ENCODE measurements around the gene DIRAS1.
"Not testable (repeated sequence)": the region's sequence is repeated elsewhere in the genome, so short reads cannot be mapped to it uniquely, and the experiment has no call there.

DIRAS1 gene

DNA sequence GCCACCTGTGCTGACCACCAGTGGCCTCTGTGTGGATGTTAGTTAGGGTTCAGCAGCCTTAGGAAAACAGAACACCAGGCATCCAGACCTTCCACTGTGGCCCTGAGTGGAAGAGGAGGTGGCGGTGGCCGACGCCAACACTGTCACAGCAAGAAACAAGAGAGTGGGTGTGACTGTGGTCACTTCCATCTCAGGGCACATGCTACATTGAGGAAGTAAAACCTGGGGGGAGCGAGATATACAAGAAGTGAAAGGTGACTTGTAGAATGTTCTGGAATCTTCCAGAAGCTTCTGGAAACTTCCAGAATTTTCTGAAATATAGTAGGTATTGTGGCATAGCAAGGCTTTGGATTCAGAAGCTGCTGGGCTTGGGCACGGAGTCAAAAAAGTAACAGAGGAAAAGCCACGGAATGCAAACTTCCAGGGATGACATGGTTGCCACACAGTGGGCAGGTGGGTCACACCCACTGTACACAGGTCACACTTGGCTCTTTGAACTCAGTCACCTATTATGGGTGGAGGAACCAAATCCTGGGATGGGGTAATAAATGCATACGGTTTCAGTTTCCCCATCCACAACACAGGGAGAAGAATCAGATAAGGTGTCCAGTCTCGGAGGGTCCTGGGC, 43.0 kb downstream of the DIRAS1 start:
- no peak for DNase-seq (ENCODE audit: low read depth in 2 of 2)

DNA sequence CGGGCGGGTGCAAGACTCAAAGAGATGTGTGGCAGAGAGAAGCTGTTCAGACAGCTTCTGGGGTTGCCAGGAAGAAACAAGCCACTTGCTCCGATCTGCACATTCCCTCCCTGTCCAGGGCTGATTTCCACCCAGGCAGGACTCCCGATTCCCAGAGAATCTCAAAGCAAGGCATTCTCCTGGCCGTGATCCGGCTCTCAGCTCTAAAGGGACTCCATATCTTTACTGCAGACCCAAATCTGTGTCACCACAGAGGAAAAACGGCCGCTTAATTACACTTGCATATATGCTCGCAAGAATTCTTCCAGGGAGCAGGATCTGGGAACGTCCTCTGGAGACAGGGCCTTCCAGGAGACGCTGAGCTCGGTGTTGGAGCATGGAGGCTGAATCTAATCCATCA, 44.3 kb downstream of the DIRAS1 start:
- no peak for DNase-seq (ENCODE audit: low read depth in 2 of 2)

DNA sequence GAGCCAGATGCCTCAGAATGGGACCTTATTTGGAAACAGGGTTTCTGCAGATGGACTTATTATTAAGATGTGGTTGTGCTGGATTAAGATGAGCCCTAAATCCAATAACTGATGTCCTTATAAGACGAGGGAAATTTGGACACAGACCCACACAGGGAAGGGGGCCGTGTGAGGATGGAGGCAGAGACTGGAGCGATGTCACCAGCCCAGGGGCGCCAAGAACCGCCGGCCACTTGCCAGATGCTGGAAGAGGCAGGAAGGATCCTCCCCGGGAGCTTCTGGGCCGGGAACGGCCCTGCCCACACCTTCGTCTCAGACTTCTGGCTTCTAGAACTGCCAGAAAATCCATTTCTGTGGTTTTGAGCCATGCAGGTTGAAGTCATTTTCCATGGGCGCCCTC, 45.3 kb downstream of the DIRAS1 start:
- DNase-seq (ENCODE audit: low read depth in 2 of 2), result no peak

DNA sequence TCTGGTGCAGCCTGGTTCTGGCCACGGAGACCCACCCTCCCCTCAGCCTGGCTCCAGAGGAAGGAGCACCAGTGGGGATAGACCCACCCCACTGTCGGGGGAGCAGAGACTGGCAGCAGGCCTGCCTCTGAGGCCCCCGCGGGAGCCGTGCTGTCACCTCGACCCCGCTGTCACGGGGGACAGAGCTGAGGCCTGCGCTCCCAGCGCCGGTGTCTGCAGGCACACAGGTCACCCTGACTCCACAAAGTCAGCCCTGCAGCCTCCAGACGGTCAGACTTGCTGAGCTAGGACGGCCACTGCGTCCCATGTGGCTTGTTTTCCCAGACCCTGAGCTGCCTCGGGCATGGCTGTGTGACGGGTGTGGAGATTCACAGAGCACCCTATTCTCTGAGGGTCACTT, 51.0 kb downstream of the DIRAS1 start:
- no peak for DNase-seq (ENCODE audit: low read depth in 2 of 2)

DNA sequence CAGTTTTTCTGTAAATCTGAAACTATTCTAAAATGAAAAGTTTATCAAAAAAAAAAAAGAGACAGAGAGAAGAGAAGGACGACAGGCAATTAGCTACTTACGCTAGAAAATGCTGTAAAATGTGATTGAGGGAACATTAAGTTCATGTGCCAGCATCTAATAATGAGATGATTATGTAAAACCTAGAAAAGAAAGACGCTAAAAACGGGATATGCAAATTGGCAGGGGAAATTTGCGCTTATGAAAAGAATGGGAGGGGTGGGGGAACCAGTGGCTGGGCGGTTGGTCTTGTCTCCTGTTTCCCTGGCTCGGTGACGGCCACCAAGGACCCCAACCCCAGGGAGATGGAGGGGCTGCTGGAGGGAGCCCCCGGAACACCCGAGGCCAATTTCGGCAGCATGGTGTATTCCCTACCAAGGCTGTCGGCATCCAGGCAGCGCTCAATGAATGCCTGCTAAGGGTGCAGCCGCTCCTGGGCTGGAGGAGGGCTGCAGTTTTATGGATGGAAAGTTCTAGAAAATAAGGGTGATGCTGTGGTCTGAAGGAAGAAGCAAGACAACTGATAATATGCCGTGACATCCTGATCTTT, 52.9 kb downstream of the DIRAS1 start:
- no peak for DNase-seq (ENCODE audit: low read depth in 2 of 2)

DNA sequence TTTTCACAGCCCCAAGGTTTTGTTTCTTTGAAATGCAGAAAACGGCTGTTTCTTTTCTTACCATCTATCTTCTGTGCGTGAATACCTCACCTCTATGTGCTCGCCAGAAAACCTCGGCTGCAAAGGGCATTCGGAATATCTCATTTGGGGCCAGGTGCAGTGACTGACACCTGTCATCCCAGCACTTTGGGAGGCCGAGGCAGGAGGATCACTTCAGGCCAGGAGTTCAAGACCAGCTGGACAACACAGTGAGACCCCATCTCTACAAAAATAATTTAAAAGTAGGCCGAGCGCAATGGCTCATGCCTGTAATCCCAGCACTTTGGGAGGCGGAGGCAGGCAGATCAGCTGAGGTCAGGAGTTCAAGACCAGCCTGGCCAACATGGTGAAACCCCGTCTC, 53.8 kb downstream of the DIRAS1 start:
- not testable (repeated sequence) for DNase-seq (ENCODE audit: low read depth in 2 of 2)

DNA sequence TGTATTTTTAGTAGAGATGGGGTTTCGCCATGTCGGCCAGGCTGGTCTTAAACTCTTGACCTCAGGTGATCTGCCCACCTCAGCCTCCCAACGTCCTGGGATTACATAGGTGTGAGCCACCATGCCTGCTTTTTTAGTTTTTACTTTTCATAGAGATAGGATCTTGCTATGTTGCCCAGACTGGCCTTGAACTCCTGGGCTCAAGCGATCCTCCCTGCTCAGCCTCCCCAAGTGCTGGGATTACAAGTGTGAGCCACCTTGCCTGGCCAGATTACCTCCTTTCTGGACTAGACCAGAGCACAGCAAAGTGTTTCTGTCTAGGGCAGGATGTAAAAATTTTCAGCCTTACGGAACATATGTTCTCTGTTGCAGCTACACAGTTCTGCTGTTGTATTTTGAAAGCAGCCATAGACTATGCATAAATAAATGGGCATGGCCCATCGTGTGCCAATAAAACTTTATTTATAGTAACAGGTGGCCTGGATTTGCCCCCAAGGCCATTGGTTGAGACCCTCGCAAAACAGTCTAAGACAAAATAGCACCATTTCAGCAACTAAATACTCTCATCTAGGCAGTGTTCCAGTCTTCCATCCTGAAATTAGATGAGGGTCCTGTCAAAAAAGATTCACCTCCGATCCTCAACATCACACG, 54.7 kb downstream of the DIRAS1 start:
- no peak for DNase-seq (ENCODE audit: low read depth in 2 of 2)

GRCh38 chr19:2665103-2665502, 56.1 kb downstream of the DIRAS1 start:
- DNase-seq (ENCODE audit: low read depth in 2 of 2), result no peak
